Ammon's horn (tissue), 1 donor: Measurements from ENCODE around the gene ZNF592.
"Not testable (repeated sequence)": the region's sequence is repeated elsewhere in the genome, so short reads cannot be mapped to it uniquely, and the experiment has no call there.

Experiments used
- DNase-seq: peaks from one replicate; pipeline ENCODE4 v3.0.0-alpha.2; 2016; ENCODE audit warnings: low spot score

Gene ZNF592

GRCh38 chr15:84828086-84828908, 79.9 kb downstream of the ZNF592 start:
- no peak for DNase-seq

GRCh38 chr15:84829428-84829827, 81.0 kb downstream of the ZNF592 start:
- DNase-seq: no peak

- DNase-seq: no peak
Measured at GRCh38 chr15:84830036-84830435, 81.6 kb downstream of the ZNF592 start.

GRCh38 chr15:84831028-84831427, 82.6 kb downstream of the ZNF592 start:
- no peak for DNase-seq

- DNase-seq: no peak
Measured at GRCh38 chr15:84831613-84832012, 83.2 kb downstream of the ZNF592 start.

GRCh38 chr15:84832448-84833040, 84.2 kb downstream of the ZNF592 start:
- DNase-seq: no peak

- no peak for DNase-seq
Measured at GRCh38 chr15:84833447-84834228, 85.2 kb downstream of the ZNF592 start.

GRCh38 chr15:84834229-84834955, 86.0 kb downstream of the ZNF592 start:
- no peak for DNase-seq

- DNase-seq: no peak
Measured at GRCh38 chr15:84834969-84835368, 86.6 kb downstream of the ZNF592 start.

GRCh38 chr15:84835661-84836337, 87.4 kb downstream of the ZNF592 start:
- DNase-seq: no peak

- DNase-seq: no peak
Measured at GRCh38 chr15:84836844-84837243, 88.5 kb downstream of the ZNF592 start.

GRCh38 chr15:84839714-84840113, 91.3 kb downstream of the ZNF592 start:
- no peak for DNase-seq

GRCh38 chr15:84840255-84840654, 91.9 kb downstream of the ZNF592 start:
- no peak for DNase-seq

- no peak for DNase-seq
Measured at GRCh38 chr15:84840741-84841429, 92.5 kb downstream of the ZNF592 start.

- DNase-seq: no peak
Measured at GRCh38 chr15:84842781-84843180, 94.4 kb downstream of the ZNF592 start.

- no peak for DNase-seq
Measured at GRCh38 chr15:84844964-84845363, 96.6 kb downstream of the ZNF592 start.

GRCh38 chr15:84845631-84846030, 97.2 kb downstream of the ZNF592 start:
- DNase-seq: not testable (repeated sequence)

GRCh38 chr15:84846269-84846668, 97.9 kb downstream of the ZNF592 start:
- no peak for DNase-seq

GRCh38 chr15:84847382-84847781, 99.0 kb downstream of the ZNF592 start:
- no peak for DNase-seq

GRCh38 chr15:84852212-84852611, 103.8 kb downstream of the ZNF592 start:
- DNase-seq: no peak

- DNase-seq: no peak
Measured at GRCh38 chr15:84855136-84855535, 106.7 kb downstream of the ZNF592 start.
